Testis (tissue), 3 donors: ENCODE measurements around the gene MAPRE3. TPM values are rescaled to one million over a fixed set of nuclear protein-coding genes. Genes with fewer than 3 reads are reported as not detected.

Experiments
- DNase-seq: peaks from one replicate; pipeline ENCODE4 v3.0.0-alpha.2; 2019
- H3K27ac ChIP-seq, 2 donors: fragments of 200-600 bp; sonication (generic); one replicate each; pipeline ENCODE4 v1.5.1; 2019
- H3K27me3 ChIP-seq: fragments of 200-600 bp; sonication (generic); one replicate; pipeline ENCODE4 v1.5.1; 2019
- H3K36me3 ChIP-seq: fragments of 200-600 bp; sonication (generic); one replicate; pipeline ENCODE4 v1.5.1; 2017; ENCODE audit warnings: low read depth; ENCODE audit errors: missing control alignments
- H3K4me1 ChIP-seq: fragments of 200-600 bp; sonication (generic); one replicate; pipeline ENCODE4 v1.5.1; 2019
- H3K4me3 ChIP-seq, 2 donors: fragments of 200-600 bp; sonication (generic); one replicate each; pipeline ENCODE4 v1.5.1; 2017 to 2019
- H3K9me3 ChIP-seq: fragments of 200-600 bp; sonication (generic); one replicate; pipeline ENCODE4 v1.5.1; 2017
- POLR2A ChIP-seq: fragments of 450-650 bp; IDR thresholded peaks from one replicate; pipeline ENCODE4 v1.6.1; 2017; ENCODE audit warnings: antibody characterized with exemption, mild to moderate bottlenecking, moderate library complexity
- WGBS, 2 donors: methylation state at CpG; one replicate each; pipeline ENCODE4 v1.1.5; 2018; 5-methylcytosine and 5-hydroxymethylcytosine counted together
- intact Hi-C: fragments of 100-400 bp; cut with DNase I; formaldehyde crosslinking; loops from one replicate; pipeline ENCODE4 v1.15.1; 2023; ENCODE audit warnings: low total_unique reads
- polyA plus RNA-seq: library from polyadenylated mRNA; stranded (reverse); fragments of 350-450 nt; fragmentation: Illumina TruSeq; extraction: RNeasy Lipid Tissue Mini Kit (QIAGEN cat#74804); gene quantifications from one replicate; pipeline ENCODE4 v1.2.3, GENCODE V29; 2014; ENCODE audit warnings: low read depth, low replicate concordance; ENCODE audit not compliant: insufficient read depth
- total RNA-seq, 2 donors: library from RNA; depleted of rRNA; stranded (reverse); fragments of >200 nt; gene quantifications; one replicate each; pipeline ENCODE4 v1.2.3, GENCODE V29; 2016
- TF ChIP-seq, protein P1 (sequence below), 3 experiments: fragments of 450-650 bp in 2 of 3; fragments of 200-600 bp in 1 of 3; sonication (generic) in 1 of 3; IDR thresholded peaks; one replicate each; pipeline ENCODE4 v1.5.1; 2016 to 2019; ENCODE audit warnings: antibody characterized with exemption in 3 of 3, mild to moderate bottlenecking in 2 of 3, moderate library complexity in 1 of 3

Gene MAPRE3
- total and polyA plus RNA-seq, 3 donors from 2014 or later: 31.4 to 112 (median 49.8) TPM

DNA sequence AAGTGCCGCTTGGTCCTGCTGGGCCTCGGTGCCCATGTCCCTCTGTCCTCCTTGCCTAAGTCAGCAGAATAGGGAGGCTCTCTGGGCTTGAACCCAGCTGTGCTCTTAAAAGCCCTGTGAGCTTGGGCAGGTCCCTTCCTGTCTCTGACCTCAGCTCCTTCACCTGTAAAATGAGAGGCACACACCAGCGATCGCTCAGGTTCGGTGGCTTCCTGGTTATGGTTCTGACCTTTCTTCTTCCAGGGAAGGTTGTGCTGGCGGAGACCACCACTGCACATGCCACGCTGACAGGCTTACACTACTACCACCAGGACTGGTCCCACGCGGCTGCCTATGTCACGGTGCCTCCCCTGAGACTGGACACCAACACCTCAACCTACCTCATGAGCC lies 36.1 kb upstream of the MAPRE3 start:
- intact Hi-C loops: no loop called here
- WGBS, 2 donors: 93 to 97% methylated on average over 10 of the region's 10 CpGs
- TF ChIP-seq, protein P1, sequence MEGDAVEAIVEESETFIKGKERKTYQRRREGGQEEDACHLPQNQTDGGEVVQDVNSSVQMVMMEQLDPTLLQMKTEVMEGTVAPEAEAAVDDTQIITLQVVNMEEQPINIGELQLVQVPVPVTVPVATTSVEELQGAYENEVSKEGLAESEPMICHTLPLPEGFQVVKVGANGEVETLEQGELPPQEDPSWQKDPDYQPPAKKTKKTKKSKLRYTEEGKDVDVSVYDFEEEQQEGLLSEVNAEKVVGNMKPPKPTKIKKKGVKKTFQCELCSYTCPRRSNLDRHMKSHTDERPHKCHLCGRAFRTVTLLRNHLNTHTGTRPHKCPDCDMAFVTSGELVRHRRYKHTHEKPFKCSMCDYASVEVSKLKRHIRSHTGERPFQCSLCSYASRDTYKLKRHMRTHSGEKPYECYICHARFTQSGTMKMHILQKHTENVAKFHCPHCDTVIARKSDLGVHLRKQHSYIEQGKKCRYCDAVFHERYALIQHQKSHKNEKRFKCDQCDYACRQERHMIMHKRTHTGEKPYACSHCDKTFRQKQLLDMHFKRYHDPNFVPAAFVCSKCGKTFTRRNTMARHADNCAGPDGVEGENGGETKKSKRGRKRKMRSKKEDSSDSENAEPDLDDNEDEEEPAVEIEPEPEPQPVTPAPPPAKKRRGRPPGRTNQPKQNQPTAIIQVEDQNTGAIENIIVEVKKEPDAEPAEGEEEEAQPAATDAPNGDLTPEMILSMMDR (IDR thresholded peaks at IDR 0.05): no peak
- TF ChIP-seq POLR2A: no peak

DNA sequence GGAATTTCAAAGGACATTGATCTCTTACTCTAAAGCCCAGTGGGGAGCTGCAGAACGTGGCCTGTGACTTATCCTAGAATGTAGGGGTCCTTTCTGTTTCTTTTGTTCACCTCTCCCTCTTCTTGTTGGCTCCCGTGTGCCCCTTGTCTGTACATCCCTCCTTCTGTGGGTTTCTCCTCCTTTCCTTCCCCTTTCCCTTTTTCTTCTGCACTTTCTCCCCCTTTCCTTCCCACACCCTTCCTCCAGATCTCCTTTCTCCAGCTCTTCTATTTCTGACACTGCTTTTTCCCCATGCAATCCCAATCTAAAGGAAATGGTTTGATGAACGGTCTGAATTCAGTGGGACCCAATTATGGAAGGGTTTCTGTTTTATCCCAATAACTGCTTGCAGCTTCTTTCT lies 35.5 kb upstream of the MAPRE3 start:
- Histone ChIP-seq H3K27ac (no peak overlapping the region), H3K36me3 (no peaks in the 10 kb centered on the region), H3K4me3 (no peak overlapping the region), H3K4me1 (no peaks in the 10 kb centered on the region), H3K9me3 (no peaks in the 10 kb centered on the region), H3K27me3 (no peaks in the 10 kb centered on the region)
- TF ChIP-seq POLR2A: no peak
- TF ChIP-seq, protein P1 (IDR thresholded peaks at IDR 0.05): no peak
- intact Hi-C loops: no loop called here
- 84 to 88% methylated on average over 3 of the region's 3 CpGs for WGBS, 2 donors
- no peak for DNase-seq

More for the DNA sequence above, 36.1 kb upstream of the MAPRE3 start:
- no peaks in the 10 kb centered on the region for H3K9me3 ChIP-seq
- H3K4me3 ChIP-seq: no peak overlapping the region
- no peaks in the 10 kb centered on the region for H3K36me3 ChIP-seq
- no peaks in the 10 kb centered on the region for H3K4me1 ChIP-seq
- H3K27me3 ChIP-seq: no peaks in the 10 kb centered on the region
- DNase-seq: no peak
- H3K27ac ChIP-seq: no peak overlapping the region

GRCh38 chr2:26936855-26937254 lies 33.6 kb upstream of the MAPRE3 start:
- no peak for DNase-seq

DNA sequence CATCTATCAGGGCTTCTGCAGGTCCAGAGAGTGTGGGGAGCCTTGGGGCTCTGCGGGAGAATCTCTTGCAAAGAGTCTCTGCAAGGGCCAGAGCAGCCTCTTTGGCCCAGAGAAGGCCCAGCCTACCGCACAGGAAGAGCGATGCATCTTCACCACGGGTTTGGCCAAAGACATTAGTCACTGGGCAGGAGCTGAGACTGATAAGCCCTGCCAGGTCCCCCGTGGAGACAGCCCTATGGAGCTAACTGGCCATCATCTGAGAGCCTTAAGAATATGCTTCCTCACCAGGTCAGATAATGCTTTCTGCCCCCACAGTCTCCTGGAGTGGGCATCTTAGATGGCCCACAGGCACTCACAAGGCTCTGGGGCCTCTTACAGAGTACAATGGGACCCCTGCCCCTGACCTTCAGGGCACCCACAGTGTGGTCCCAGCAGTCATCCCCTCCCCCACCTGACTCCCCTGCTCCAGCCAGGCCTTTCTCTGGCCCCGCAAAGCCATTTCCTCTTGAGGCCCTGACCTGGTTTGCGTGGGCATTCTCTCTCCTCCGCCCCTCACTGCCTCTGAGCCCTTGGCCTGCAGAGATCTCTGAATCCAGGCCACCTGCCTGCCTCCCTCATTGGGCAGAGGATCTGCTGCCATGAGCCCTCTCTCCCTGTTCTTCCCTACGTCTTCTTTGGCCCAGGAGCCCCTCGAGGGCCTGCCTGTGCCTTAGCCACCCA lies 31.9 kb upstream of the MAPRE3 start:
- H3K36me3 ChIP-seq: no peaks in the 10 kb centered on the region
- intact Hi-C loops: no loop called here
- no peak for DNase-seq

More at GRCh38 chr2:26936855-26937254, 33.6 kb upstream of the MAPRE3 start:
- H3K36me3 ChIP-seq: no peaks in the 10 kb centered on the region
- H3K4me1 ChIP-seq: no peaks in the 10 kb centered on the region
- H3K9me3 ChIP-seq: no peaks in the 10 kb centered on the region
- no peak overlapping the region for H3K27ac ChIP-seq
- no peak overlapping the region for H3K4me3 ChIP-seq
- no peaks in the 10 kb centered on the region for H3K27me3 ChIP-seq
- WGBS, 2 donors: 68 to 71% methylated on average over 5 of the region's 5 CpGs
- intact Hi-C loops: no loop called here
- TF ChIP-seq POLR2A: no peak
- TF ChIP-seq, protein P1 (IDR thresholded peaks at IDR 0.05): no peak

More for the DNA sequence above, 31.9 kb upstream of the MAPRE3 start:
- TF ChIP-seq, protein P1 (IDR thresholded peaks at IDR 0.05): no peak
- TF ChIP-seq POLR2A: no peak
- no peak overlapping the region for H3K4me3 ChIP-seq
- 83 to 88% methylated on average over 10 of the region's 10 CpGs for WGBS, 2 donors
- H3K4me1 ChIP-seq: no peaks in the 10 kb centered on the region
- no peak overlapping the region for H3K27ac ChIP-seq
- no peaks in the 10 kb centered on the region for H3K9me3 ChIP-seq
- H3K27me3 ChIP-seq: no peaks in the 10 kb centered on the region
